Endothelial cell of umbilical vein (primary cell): ENCODE measurements around the gene MICAL3. TPM values are rescaled to one million over a fixed set of nuclear protein-coding genes. Genes with fewer than 3 reads are reported as not detected.

ENCODE experiments used
- BruUV-seq: library from RNA; stranded (reverse); fragments of 400-500 nt; replicated peaks from 2 replicates; lab custom pipeline; 2021; lab: Mats Ljungman, UMichigan
- CTCF ChIA-PET: fragments of 300-600, 350-600 bp; sonication (Branson Sonifier 250); formaldehyde crosslinking; loops from one replicate; lab custom pipeline; 2021; ENCODE audit warnings: antibody characterized with exemption, inconsistent platforms; lab: Charles Lee
- POLR2A ChIA-PET: fragments of 300-600, 350-600 bp; sonication (Branson Sonifier 250); formaldehyde crosslinking; loops from one replicate; lab custom pipeline; 2021; ENCODE audit warnings: antibody characterized with exemption, inconsistent platforms; lab: Charles Lee
- DNase-seq: peaks from one replicate; pipeline ENCODE4 v3.0.0-alpha.2; 2011; ENCODE audit warnings: low read depth, low spot score
- FAIRE-seq: peaks from 2 replicates; lab custom pipeline; 2011; peaks lifted over from hg19 to GRCh38; lab: Jason Lieb, UNC
- H2AFZ ChIP-seq: 2 replicates; pipeline ENCODE4 v1.6.0; 2012; ENCODE audit warnings: low read depth, low read length, control low read depth, inconsistent platforms
- H3K27ac ChIP-seq: 2 replicates; pipeline ENCODE4 v1.5.1; 2011; ENCODE audit warnings: low read depth, mild to moderate bottlenecking, control low read depth, low read length, moderate library complexity; ENCODE audit not compliant: insufficient read depth
- H3K27me3 ChIP-seq, 2 experiments: 2 replicates each; pipeline versions ENCODE4 v1.6.0 to v1.6.1; 2011; ENCODE audit warnings: low read length in 2 of 2, mixed read lengths in 1 of 2; ENCODE audit not compliant: control insufficient read depth in 2 of 2, insufficient read depth in 2 of 2
- H3K36me3 ChIP-seq, 2 experiments: 2 replicates in 1 of 2; 3 replicates in 1 of 2; pipeline ENCODE4 v1.5.1; 2011; ENCODE audit warnings: low read length in 2 of 2, mild to moderate bottlenecking in 1 of 2, moderate library complexity in 1 of 2; ENCODE audit not compliant: control insufficient read depth in 2 of 2, insufficient read depth in 2 of 2; ENCODE audit errors: extremely low read depth in 1 of 2
- H3K4me1 ChIP-seq: 3 replicates; pipeline ENCODE4 v1.5.1; 2011; ENCODE audit warnings: mild to moderate bottlenecking, low read length; ENCODE audit not compliant: control insufficient read depth, insufficient read depth; ENCODE audit errors: extremely low read depth
- H3K4me2 ChIP-seq: 2 replicates; pipeline ENCODE4 v1.6.1; 2011; ENCODE audit warnings: low read length, control low read depth, mixed read lengths; ENCODE audit not compliant: insufficient read depth
- H3K4me3 ChIP-seq, 3 experiments: fragments of 200-600 bp in 1 of 3; sonication (generic), shearing (Covaris generic) in 1 of 3; replicated peaks in 1 of 3; 2 replicates each; pipeline ENCODE4 v1.5.1; 2011 to 2016; ENCODE audit warnings: control low read depth in 3 of 3, low read length in 3 of 3, mild to moderate bottlenecking in 2 of 3, inconsistent platforms in 1 of 3, low read depth in 1 of 3, moderate library complexity in 1 of 3; ENCODE audit not compliant: insufficient read depth in 1 of 3
- H3K79me2 ChIP-seq: 2 replicates; pipeline ENCODE4 v1.6.0; 2012; ENCODE audit warnings: low read length, inconsistent platforms; ENCODE audit not compliant: control insufficient read depth, insufficient read depth
- H3K9ac ChIP-seq: replicated peaks from 2 replicates; pipeline ENCODE3; 2011; ENCODE audit warnings: low read length, control low read depth; ENCODE audit not compliant: insufficient read depth; ENCODE audit errors: extremely low read depth
- H3K9me1 ChIP-seq: replicated peaks from 3 replicates; pipeline ENCODE4 v1.6.0; 2011; ENCODE audit warnings: mild to moderate bottlenecking, low read length; ENCODE audit not compliant: control insufficient read depth, insufficient read depth; ENCODE audit errors: extremely low read depth
- H3K9me3 ChIP-seq: replicated peaks from 2 replicates; pipeline ENCODE4 v1.5.1; 2012; ENCODE audit warnings: low read length, inconsistent platforms; ENCODE audit not compliant: control insufficient read depth, insufficient read depth
- H4K20me1 ChIP-seq: replicated peaks from 2 replicates; pipeline ENCODE3; 2011; ENCODE audit warnings: mild to moderate bottlenecking, low read length; ENCODE audit not compliant: control insufficient read depth, insufficient read depth; ENCODE audit errors: extremely low read depth
- CTCF ChIP-seq, 2 donors: IDR thresholded peaks; 1 replicate in 1 of 2; 2 replicates in 1 of 2; pipeline ENCODE4 v1.5.1; 2011; ENCODE audit warnings: low read length in 2 of 2, mild to moderate bottlenecking in 2 of 2, moderate library complexity in 2 of 2, control low read depth in 1 of 2, inconsistent platforms in 1 of 2, low read depth in 1 of 2; ENCODE audit not compliant: insufficient read depth in 1 of 2; ENCODE audit errors: extremely low read depth in 1 of 2
- EZH2 ChIP-seq: IDR thresholded peaks from 2 replicates; pipeline ENCODE4 v1.6.1; 2012; ENCODE audit warnings: borderline replicate concordance, low read depth, mild to moderate bottlenecking, moderate library complexity, low read length, inconsistent platforms; ENCODE audit not compliant: severe bottlenecking
- FOS ChIP-seq: IDR thresholded peaks from 2 replicates; pipeline ENCODE4 v1.6.1; 2011; ENCODE audit warnings: mild to moderate bottlenecking, low read length, moderate library complexity, borderline replicate concordance; ENCODE audit not compliant: insufficient read depth
- GATA2 ChIP-seq: IDR thresholded peaks from 2 replicates; pipeline ENCODE4 v1.7.0; 2011; ENCODE audit warnings: low read depth, mild to moderate bottlenecking, moderate library complexity, mixed read lengths, low read length; ENCODE audit not compliant: insufficient read length, insufficient read depth
- JUN ChIP-seq: IDR thresholded peaks from 2 replicates; pipeline ENCODE4 v1.6.1; 2011; ENCODE audit warnings: borderline replicate concordance, low read depth; ENCODE audit not compliant: insufficient read length, insufficient read depth
- MYC ChIP-seq: IDR thresholded peaks from one replicate; pipeline ENCODE4 v1.6.1; 2011; ENCODE audit warnings: mild to moderate bottlenecking, low read depth, low read length
- POLR2A ChIP-seq: IDR thresholded peaks from 2 replicates; pipeline ENCODE4 v1.6.1; 2012; ENCODE audit warnings: low read depth, mild to moderate bottlenecking, control low read depth, low read length
- POLR2AphosphoS5 ChIP-seq: IDR thresholded peaks from 2 replicates; pipeline ENCODE4 v1.6.1; 2012; ENCODE audit warnings: low read depth, mild to moderate bottlenecking, control low read depth, low read length, moderate library complexity; ENCODE audit not compliant: insufficient read depth
- dilution Hi-C: fragments of 300-500 bp; cut with MboI; formaldehyde crosslinking; loops from one replicate; pipeline ENCODE4 v1.15.0; 2019; ENCODE audit warnings: low sequenced_read_pairs; ENCODE audit not compliant: extremely low pct_ligation_motif_present
- intact Hi-C: fragments of 100-400 bp; cut with micrococcal nuclease; formaldehyde crosslinking; loops from one replicate; pipeline ENCODE4 v1.10.0; 2022
- polyA plus RNA-seq, 4 experiments: library from polyadenylated mRNA; depleted of rRNA in 3 of 4; stranded (reverse) in 3 of 4; unstranded in 1 of 4; fragments of >200 nt; gene quantifications; 2 replicates each; pipeline versions ENCODE4 v1.2.1 to v1.2.3, GENCODE V29; 2011 to 2012; ENCODE audit warnings: missing spikeins in 1 of 4
- total RNA-seq: library from RNA; stranded (reverse); gene quantifications from 2 replicates; pipeline ENCODE4 v1.2.3, GENCODE V29; 2021
- TF ChIP-seq, protein P1 (sequence below): IDR thresholded peaks from 2 replicates; pipeline ENCODE4 v1.6.1; 2011; ENCODE audit not compliant: insufficient read depth, insufficient read length

The MICAL3 gene
- total and polyA plus RNA-seq, 2 donors (not counting 3 experiments of a cell fraction or from before 2014, with no cell fraction given), result 14.5 to 63.7 TPM

GRCh38 chr22:17751596-17751995 lies 272.8 kb downstream of the MICAL3 start:
- TF ChIP-seq CTCF (IDR thresholded peaks at IDR 0.05; ENCODE audit: extremely low read depth in 1 of 2, insufficient read depth in 1 of 2, low read depth in 1 of 2, low read length in 2 of 2), result no peak
- TF ChIP-seq JUN, result no peak
- no peak for TF ChIP-seq EZH2
- TF ChIP-seq MYC, result no peak
- TF ChIP-seq POLR2A, result no peak
- TF ChIP-seq, protein P1, sequence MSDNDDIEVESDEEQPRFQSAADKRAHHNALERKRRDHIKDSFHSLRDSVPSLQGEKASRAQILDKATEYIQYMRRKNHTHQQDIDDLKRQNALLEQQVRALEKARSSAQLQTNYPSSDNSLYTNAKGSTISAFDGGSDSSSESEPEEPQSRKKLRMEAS, result no peak
- TF ChIP-seq FOS, result no peak
- TF ChIP-seq POLR2AphosphoS5, result no peak
- TF ChIP-seq GATA2, result no peak
- no peaks in the 10 kb centered on the region for H3K36me3 ChIP-seq
- no peaks in the 10 kb centered on the region for H4K20me1 ChIP-seq
- no TSS peak for BruUV-seq
- H3K27me3 ChIP-seq, result no peaks in the 10 kb centered on the region
- no peak overlapping the region for H3K9ac ChIP-seq
- dilution Hi-C loops, result no loop called here
- DNase-seq (no peak), FAIRE-seq (no peak)
- no peak overlapping the region for H3K4me2 ChIP-seq
- H3K9me1 ChIP-seq, result no peaks in the 10 kb centered on the region
- H3K79me2 ChIP-seq, result peaks cover 6% of the 10 kb centered on the region
- no peak overlapping the region for H3K27ac ChIP-seq
- H2AFZ ChIP-seq, result no peak overlapping the region
- H3K4me3 ChIP-seq, result no peak overlapping the region
- intact Hi-C loops, result no loop called here
- ChIA-PET POLR2A (no interaction called here), CTCF (interaction anchor here (1.2 to 2.5 kb wide), 3 partner anchors 9 to 325 kb away, joined by 3 to 13 read pairs (median 5); no protein-coding TSS in a partner anchor)
- H3K9me3 ChIP-seq, result no peaks in the 10 kb centered on the region
- H3K4me1 ChIP-seq, result no peaks in the 10 kb centered on the region
